ENCODE results near the gene DENND1A.

DNA sequence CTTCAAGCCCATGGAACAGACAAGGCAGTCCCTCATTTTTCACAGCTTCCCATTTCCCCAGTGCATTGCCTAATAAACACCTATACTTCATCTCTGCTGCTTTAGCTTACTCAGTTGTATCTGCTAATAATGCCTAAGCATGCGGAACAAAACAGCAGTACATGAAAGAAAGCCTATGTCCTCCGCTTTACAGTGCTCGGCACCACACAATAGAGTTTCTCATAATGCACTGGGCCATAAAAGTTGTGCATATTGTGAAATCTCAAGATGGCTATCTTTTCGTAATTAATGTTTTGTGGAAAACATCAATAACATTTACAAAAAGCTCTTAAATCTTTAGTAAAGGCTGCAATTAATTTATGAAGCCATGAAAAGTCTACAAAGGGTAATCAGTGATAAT, 69.3 kb downstream of the DENND1A start:
- TF ChIP-seq EZH2 (IDR thresholded peaks at IDR 0.05) (no peak), POLR2AphosphoS5 (IDR thresholded peaks at IDR 0.05; ENCODE audit: borderline replicate concordance, low read depth, low read length) (no peak), FOXP2 (optimal IDR thresholded peaks at IDR 0.05; ENCODE audit: control extremely low read depth, extremely low read length, insufficient read depth) (no peak)
